Skin of body (tissue), 2 donors: ENCODE measurements around the gene TBX18. TPM values are rescaled to one million over a fixed set of nuclear protein-coding genes. Genes with fewer than 3 reads are reported as not detected.

ENCODE experiments used
- DNase-seq: peaks from one replicate; lab custom pipeline; 2025; lab: John Stamatoyannopoulos, UW
- total RNA-seq: library from RNA; depleted of rRNA; stranded (reverse); fragments of >200 nt; gene quantifications from one replicate; pipeline ENCODE4 v1.2.3, GENCODE V29; 2014

The TBX18 gene
- total RNA-seq, 1 donor from 2014 or later: 33.5 TPM

DNA sequence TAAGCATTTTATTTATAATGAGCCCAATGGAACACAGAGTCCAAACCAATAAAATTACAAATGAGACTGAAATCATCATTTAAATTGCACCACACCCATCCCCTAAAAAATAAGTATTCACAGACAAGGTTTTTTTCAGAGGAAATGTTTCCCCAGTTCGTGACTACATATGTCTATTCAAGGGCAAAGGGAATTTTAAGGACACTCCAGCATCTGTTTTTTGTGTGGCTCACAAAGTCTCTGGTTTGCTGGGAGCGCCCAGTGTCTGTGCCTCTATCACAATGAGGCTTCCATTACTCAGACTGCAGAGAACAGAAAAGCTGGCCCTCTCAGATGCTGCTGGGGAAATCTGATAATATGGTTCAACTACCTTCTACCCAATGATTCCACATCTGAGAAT is 16.0 kb downstream of the TBX18 start:
- no peak for DNase-seq

DNA sequence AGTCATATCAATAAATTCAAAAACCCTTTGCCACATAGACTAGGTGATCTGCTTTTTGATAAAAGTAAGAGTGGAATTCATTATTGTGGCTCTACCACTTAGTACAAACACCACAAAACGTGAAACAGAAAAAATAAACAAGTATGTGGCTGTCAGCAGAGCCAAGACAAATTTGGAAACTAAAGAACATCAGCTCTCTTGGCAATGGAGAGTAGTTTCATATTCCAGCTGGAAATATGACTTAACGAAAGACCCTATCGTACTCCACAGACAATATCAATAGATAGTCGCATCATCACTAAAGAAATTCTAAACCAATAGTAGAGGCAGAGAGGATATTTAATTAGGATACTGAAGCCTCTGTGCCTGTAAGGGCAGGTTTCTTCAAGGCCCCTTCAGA is 20.8 kb downstream of the TBX18 start:
- no peak for DNase-seq

GRCh38 chr6:84740385-84740784 is 24.0 kb downstream of the TBX18 start:
- DNase-seq: no peak

DNA sequence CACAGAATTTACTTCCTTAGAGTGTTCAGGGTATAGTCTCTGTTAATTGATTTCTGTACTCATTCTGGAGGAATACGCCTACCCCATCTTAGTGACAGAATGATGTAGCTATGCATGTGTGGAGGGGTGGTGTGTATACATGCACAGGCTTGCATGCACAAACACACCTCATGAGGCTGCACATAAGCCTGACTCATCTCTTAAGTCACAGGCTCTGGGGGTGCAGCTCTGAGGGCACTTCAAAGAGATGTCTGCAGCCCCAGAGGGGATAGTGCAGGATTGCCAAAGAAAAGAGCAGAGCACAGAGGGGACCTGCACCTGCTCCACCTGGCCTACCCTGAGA is 24.6 kb downstream of the TBX18 start:
- no peak for DNase-seq

GRCh38 chr6:84738996-84739865 is 25.2 kb downstream of the TBX18 start:
- DNase-seq: no peak

GRCh38 chr6:84733889-84734288 is 30.5 kb downstream of the TBX18 start:
- no peak for DNase-seq

DNA sequence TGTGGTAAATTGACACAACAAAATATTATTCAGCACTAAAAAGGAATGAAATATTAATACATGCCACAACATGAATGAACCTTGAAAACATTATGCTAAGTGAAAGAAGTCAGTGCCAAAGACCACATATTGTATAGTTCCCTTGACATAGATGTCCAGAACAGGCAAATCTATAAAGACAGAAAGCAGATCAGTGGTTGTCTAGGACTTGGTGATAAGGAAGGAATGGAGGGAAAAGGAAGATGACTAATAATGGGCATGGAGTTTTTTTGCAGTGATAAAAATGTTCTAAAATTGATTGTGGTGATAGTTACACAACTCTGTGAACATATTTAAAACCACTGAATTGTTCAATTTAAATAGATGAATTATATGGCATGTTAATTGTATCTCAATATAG is 32.5 kb downstream of the TBX18 start:
- no peak for DNase-seq

GRCh38 chr6:84731401-84731800 is 33.0 kb downstream of the TBX18 start:
- DNase-seq: no peak

DNA sequence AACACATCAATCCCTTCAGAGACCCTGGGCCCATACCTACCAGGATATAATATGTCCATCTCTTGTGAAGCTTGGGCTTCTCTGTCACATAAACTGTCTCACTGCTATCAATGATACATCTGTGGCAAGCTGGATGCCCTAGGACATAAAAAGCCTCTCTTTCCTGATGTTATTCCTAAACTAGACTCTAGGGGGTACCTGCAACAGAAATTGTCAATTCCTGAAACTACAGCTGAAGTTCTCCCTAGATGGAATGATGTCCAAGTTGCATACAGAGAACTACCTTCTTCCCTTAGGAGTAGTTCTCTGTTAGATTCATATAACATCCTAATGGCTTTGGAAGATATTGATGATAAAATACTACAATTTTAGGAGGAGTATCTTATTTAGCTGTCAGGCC is 35.8 kb downstream of the TBX18 start:
- DNase-seq: no peak

DNA sequence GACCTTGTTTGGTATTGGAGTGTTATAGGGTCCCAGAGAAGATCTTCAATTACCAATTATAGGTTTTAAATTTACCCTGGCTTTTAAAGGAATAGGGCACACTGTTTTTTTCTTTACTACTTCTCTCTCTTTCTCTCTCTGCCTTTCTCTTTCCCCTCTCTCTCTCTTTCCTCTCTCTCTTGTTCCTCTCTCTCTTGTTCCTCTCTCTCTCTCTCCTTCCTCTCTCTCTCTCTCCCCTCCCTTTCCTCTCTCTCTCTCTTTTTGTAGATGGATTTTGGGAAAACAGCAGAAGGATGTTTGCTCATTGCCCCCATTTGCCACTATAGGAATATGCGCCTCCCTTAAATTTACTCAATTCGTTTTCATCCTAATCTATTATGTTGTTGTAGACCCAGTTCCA is 45.2 kb downstream of the TBX18 start:
- no peak for DNase-seq

DNA sequence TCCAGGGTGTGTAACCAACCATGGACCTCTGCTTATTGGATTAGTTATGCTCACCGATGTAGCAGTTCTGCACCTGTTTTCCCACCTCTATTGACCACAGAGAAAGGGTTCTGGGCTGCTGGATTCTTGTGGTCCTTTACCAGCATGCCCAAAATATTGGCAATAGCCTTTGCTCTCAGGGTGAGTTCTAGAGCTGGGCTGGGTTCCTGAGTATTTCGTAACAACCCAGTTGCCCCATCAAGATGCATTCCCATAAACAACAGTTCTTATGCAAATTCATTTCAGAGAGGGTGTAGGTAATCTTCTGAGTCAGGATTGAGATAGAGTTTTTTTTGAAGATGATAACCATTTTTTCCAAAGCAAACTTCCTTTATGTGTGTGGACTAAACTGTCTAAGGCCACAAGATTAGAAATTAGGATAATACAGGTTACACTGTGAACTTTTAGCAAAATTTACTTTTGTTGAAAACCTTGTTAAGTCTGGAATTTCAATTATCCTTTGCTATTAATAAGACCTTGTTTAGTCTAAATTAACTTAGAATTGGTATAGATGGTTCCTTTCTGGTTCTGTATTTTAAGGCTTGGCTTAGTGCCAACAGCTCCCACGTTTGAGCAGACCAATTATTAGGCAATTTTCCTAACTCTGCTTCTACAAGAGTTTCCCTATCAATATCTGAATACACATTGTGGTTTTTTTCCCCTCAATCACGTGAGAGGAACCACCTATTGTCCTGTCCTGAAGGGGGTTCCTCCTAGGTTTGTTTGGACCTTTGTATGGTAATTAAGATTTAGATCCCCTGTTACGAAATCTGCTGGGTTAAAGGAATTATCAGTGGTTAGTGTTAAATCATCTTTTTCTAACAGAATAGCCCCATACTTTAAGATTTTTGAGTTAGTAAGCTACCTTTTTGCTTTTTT is 46.1 kb downstream of the TBX18 start:
- no peak for DNase-seq

DNA sequence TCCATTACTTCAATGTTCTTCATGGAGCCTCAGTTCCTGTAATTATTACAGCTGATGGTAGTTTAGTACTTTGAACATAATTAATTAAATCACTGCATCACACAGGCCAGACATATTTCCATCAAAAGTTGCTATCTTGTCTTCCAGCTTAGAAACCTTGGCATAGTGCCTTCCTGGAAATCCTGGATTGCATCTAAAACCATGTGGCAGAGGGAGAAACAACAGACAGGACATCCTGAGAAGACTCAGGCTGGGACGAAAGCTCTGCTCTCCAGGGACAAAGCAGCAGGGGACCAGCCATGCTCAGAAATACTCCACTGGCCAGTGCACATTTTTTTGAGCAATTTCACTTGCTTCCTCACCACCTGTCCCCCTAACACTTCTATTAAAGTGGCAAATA is 55.3 kb downstream of the TBX18 start:
- DNase-seq: no peak

GRCh38 chr6:84707171-84707570 is 57.2 kb downstream of the TBX18 start:
- no peak for DNase-seq

DNA sequence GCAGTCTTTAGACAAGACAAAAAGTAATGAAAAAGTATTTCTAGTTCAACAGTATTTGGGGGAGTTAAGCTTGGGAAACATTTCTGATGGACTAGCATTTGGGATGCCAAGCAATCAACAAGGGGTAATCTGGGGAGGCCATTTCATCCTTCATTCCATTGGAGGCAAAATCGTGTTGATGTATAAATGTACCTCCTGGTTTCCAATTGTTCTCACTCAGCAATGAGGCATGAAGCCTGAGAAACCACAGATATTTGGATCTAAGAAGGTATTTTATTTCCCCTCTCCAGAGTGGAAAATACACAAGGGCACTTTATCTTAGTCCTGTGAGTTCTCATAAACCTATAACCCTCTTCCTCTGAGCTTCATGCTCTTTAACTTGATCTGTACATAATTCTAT is 68.2 kb downstream of the TBX18 start:
- DNase-seq: no peak

GRCh38 chr6:84691978-84692623 is 72.3 kb downstream of the TBX18 start:
- no peak for DNase-seq

- peak; percentile 40 for DNase-seq
Measured at GRCh38 chr6:84688141-84688873, 76.1 kb downstream of the TBX18 start.

- peak; percentile 66 for DNase-seq
Measured at GRCh38 chr6:84687431-84687830, 77.0 kb downstream of the TBX18 start.

- no peak for DNase-seq
Measured at GRCh38 chr6:84685983-84686584, 78.3 kb downstream of the TBX18 start.

GRCh38 chr6:84681693-84682326 is 82.6 kb downstream of the TBX18 start:
- DNase-seq: no peak

DNA sequence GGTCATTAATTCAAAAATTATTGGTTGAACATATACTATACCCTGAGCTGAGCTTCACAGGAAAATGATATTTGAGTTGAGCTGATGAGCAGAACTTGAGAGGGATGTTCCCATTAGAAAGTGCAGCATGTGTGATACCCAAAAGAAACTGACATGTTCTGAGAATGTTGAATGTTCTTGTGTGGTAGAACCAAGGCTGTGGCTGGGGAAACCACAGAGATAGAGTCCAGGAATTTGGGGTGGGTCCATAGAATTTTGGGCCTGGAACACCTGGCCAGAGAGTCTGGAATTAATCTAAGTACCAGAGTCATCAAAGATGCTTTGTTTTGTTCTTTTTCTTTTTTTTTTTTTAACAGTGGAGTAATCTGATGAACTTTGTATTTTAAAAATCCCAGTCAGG is 88.7 kb downstream of the TBX18 start:
- no peak for DNase-seq
